Stimulated activated CD8-positive, alpha-beta memory T cell treated with anti-CD3 and anti-CD28 coated beads, Interleukin-12 subunit alpha, Interleukin-12 subunit beta, amount 100 ng/mL, for 1 hour (primary cell): ENCODE measurements around the gene CCR3.

Experiments
- DNase-seq: peaks from one replicate; pipeline ENCODE4 v3.0.0-alpha.2; 2020; ENCODE audit warnings: low read depth

CCR3 gene

GRCh38 chr3:46298871-46299607 is 56.8 kb downstream of the CCR3 start:
- no peak for DNase-seq

- no peak for DNase-seq
These were observed 57.6 kb downstream of the CCR3 start for GRCh38 chr3:46299608-46300460.

GRCh38 chr3:46300461-46300789 is 58.2 kb downstream of the CCR3 start:
- no peak for DNase-seq

GRCh38 chr3:46301122-46301835 is 59.0 kb downstream of the CCR3 start:
- no peak for DNase-seq

- no peak for DNase-seq
These were observed 61.0 kb downstream of the CCR3 start for GRCh38 chr3:46303240-46303639.

GRCh38 chr3:46304739-46305138 is 62.5 kb downstream of the CCR3 start:
- DNase-seq = no peak

- no peak for DNase-seq
These were observed 70.7 kb downstream of the CCR3 start for GRCh38 chr3:46312991-46313390.

- DNase-seq = no peak
These were observed 72.3 kb downstream of the CCR3 start for GRCh38 chr3:46314517-46314916.

- DNase-seq = no peak
These were observed 73.9 kb downstream of the CCR3 start for GRCh38 chr3:46316206-46316605.
